ENCODE data around the gene EFS. TPM values are rescaled to one million over a fixed set of nuclear protein-coding genes. Genes with fewer than 3 reads are reported as not detected.

EFS gene, protein sequence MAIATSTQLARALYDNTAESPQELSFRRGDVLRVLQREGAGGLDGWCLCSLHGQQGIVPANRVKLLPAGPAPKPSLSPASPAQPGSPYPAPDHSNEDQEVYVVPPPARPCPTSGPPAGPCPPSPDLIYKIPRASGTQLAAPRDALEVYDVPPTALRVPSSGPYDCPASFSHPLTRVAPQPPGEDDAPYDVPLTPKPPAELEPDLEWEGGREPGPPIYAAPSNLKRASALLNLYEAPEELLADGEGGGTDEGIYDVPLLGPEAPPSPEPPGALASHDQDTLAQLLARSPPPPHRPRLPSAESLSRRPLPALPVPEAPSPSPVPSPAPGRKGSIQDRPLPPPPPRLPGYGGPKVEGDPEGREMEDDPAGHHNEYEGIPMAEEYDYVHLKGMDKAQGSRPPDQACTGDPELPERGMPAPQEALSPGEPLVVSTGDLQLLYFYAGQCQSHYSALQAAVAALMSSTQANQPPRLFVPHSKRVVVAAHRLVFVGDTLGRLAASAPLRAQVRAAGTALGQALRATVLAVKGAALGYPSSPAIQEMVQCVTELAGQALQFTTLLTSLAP
- total RNA-seq, result 29.5 to 36.7 TPM (median 29.6 TPM) in 3 replicates
- long read RNA-seq, transcript EFS-201 (6 exons, 3,118 nt), result major isoform, 12 of 30 reads
- long read RNA-seq, partial matches to known transcripts, result 5 of 30 reads
- long read RNA-seq, other reads (novel, unspliced or antisense), result 10 of 30 reads

DNA sequence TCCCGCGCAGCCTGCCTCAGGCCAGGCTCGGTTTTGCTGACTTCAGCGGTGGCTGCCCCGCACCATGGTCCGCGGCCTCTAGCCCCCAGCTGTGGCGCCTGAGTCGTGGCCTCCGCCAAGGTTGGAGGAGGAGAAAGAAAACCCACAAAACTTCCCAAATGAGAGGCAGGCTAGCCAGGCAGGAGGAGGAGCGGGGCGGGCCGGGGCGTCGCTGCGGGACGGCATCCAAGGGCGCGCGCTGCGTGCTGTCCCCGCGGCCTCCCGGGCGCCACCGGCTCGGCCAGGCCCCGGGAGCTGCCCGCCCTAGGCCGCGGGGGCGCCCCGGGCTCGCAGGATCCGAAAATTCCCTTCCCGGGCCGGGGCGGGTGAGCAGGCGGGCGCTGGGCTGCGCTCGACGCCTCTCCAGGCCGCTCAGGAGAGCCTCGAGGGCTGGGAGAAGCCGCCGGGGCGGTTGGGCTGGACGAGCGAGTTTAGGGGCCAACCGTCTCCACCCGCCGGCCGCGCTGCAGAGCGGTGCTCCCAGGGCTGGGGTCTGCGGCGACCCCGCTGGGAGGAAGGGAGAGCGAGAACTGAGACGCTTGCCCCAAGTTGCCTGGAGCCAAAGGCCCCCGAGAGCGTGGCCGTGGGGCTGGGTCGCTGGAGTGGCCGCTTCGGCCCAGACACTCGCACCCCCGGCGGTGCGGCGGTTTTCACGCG, at the start of gene EFS:
Gene EFS (minus strand): TSS at position 137 of the 696 bp plus-strand sequence. CDS start 147 bp downstream, outside the sequence.
- H3K4me1 Mint-ChIP-seq (ENCODE audit: low read depth), result peaks cover 28% of the 10 kb centered on the region
- peaks cover 2% of the 10 kb centered on the region for H3K27me3 Mint-ChIP-seq (ENCODE audit: low read depth)
- peak within 1 kb of the TSS; percentile 93 for H3K4me3 Mint-ChIP-seq (ENCODE audit: unreplicated experiment)
- H3K36me3 Mint-ChIP-seq (ENCODE audit: low read depth), result peaks cover 8% of the 10 kb centered on the region
- DNase-seq (ENCODE audit: low spot score), result no peak
- TF ChIP-seq, protein P1, sequence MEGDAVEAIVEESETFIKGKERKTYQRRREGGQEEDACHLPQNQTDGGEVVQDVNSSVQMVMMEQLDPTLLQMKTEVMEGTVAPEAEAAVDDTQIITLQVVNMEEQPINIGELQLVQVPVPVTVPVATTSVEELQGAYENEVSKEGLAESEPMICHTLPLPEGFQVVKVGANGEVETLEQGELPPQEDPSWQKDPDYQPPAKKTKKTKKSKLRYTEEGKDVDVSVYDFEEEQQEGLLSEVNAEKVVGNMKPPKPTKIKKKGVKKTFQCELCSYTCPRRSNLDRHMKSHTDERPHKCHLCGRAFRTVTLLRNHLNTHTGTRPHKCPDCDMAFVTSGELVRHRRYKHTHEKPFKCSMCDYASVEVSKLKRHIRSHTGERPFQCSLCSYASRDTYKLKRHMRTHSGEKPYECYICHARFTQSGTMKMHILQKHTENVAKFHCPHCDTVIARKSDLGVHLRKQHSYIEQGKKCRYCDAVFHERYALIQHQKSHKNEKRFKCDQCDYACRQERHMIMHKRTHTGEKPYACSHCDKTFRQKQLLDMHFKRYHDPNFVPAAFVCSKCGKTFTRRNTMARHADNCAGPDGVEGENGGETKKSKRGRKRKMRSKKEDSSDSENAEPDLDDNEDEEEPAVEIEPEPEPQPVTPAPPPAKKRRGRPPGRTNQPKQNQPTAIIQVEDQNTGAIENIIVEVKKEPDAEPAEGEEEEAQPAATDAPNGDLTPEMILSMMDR (IDR thresholded peaks at IDR 0.05), result no peak
- H3K9me3 Mint-ChIP-seq (ENCODE audit: low read depth), result no peaks in the 10 kb centered on the region
- peak within 1 kb of the TSS; percentile 97 for H3K27ac Mint-ChIP-seq (ENCODE audit: unreplicated experiment)

DNA sequence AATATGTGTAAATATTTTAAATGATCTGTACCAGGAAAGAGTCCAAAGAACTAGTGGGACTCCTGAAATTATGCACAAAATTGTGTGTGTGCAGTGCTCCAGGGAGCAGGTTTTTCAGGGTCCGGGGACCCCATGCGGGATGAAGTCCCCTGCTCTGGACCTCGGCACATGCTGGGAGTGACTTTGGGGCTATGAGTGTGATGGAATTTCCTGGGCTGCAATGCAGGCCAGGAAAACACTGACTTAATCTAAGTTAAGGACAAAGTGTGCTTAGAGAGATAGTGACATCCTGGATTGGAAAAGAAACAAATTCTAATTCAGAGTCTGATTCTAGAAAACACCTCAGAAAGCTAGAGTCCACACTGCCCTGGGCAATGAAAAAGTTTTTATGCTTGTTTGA, 49.3 kb upstream of the EFS start:
- Mint-ChIP-seq H3K27me3 (ENCODE audit: low read depth) (peaks cover 44% of the 10 kb centered on the region), H3K4me3 (ENCODE audit: unreplicated experiment) (no peak overlapping the region), H3K27ac (ENCODE audit: unreplicated experiment) (no peak overlapping the region), H3K36me3 (ENCODE audit: low read depth) (no peaks in the 10 kb centered on the region), H3K9me3 (ENCODE audit: low read depth) (no peaks in the 10 kb centered on the region), H3K4me1 (ENCODE audit: low read depth) (no peaks in the 10 kb centered on the region)
- TF ChIP-seq, protein P1 (IDR thresholded peaks at IDR 0.05), result no peak
- DNase-seq (ENCODE audit: low spot score), result no peak

DNA sequence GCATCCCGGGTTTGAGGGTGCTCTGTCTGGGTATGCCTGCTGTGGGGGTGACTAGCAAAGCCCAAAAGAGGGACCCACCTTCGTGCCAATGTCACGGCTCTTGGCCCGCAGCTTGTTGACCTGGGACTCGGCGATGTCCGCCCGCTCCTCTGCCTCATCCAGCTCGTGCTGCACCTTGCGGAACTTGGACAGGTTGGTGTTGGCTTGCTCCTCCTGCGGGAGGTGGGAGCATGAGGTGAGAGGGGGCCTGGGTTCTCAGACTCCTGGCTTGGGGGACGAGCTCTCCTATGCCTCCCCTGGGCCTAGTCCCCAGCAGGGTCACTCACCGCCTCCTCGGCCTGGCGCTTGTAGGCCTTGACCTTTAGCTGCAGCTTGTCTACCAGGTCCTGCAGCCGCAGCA, 48.7 kb upstream of the EFS start:
- H3K4me3 Mint-ChIP-seq (ENCODE audit: unreplicated experiment), result no peak overlapping the region
- H3K27ac Mint-ChIP-seq (ENCODE audit: unreplicated experiment), result no peak overlapping the region
- H3K27me3 Mint-ChIP-seq (ENCODE audit: low read depth), result peaks cover 43% of the 10 kb centered on the region
- TF ChIP-seq, protein P1 (IDR thresholded peaks at IDR 0.05), result no peak
- no peaks in the 10 kb centered on the region for H3K4me1 Mint-ChIP-seq (ENCODE audit: low read depth)
- H3K36me3 Mint-ChIP-seq (ENCODE audit: low read depth), result no peaks in the 10 kb centered on the region
- DNase-seq (ENCODE audit: low spot score), result no peak
- H3K9me3 Mint-ChIP-seq (ENCODE audit: low read depth), result no peaks in the 10 kb centered on the region

DNA sequence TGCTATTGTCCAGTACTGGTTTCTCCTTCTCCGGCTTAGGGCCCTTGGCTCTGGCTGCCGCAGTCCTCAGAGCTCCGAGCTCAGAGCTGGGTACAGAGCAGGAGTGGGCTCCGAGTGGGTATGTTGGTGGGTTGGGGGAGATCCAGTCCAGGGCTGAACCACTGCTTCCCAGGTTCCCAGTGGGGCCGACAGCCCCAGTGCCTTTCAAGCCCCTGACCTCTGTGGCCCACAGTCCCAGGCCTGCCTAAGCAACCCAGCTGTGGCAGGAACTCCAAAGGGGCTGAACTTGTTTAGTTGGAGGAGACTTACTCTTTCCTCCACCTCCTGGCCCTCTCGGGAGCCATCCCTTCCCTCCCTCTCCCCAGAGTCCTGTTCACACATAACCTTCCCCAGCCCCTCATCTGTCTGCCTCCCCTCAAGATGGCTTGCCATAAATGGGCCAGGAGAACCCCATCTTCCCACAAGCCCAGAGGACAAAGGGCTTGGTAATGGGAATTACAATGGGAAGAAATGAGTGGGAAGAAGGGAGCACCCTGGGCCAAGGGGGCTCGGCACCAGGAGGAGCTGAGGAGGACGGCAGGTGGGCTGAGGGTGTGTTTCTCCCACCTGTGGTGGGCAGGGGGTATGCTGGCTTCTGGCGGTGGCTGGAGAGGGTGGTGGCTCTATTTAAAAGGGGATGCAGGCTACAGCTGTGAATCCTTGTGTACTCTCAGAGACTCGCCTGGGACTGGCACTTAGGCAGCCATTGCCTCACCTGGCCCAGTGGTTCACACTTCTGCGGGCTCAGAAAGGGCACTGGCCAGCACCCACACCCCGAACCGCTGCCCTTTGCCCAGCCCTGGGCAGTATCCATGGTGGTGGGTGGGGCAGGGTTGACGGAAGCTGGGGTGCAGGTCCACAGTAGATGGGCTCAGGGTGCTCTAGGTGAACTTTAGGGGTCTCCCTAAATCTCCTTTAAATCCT, 46.9 kb upstream of the EFS start:
- Mint-ChIP-seq H3K4me1 (ENCODE audit: low read depth) (no peaks in the 10 kb centered on the region), H3K4me3 (ENCODE audit: unreplicated experiment) (no peak overlapping the region), H3K27ac (ENCODE audit: unreplicated experiment) (no peak overlapping the region), H3K9me3 (ENCODE audit: low read depth) (no peaks in the 10 kb centered on the region), H3K36me3 (ENCODE audit: low read depth) (no peaks in the 10 kb centered on the region), H3K27me3 (ENCODE audit: low read depth) (peaks cover 50% of the 10 kb centered on the region)
- TF ChIP-seq, protein P1 (IDR thresholded peaks at IDR 0.05), result no peak
- no peak for DNase-seq (ENCODE audit: low spot score)
